HTERT RPE-1 (cell line): ENCODE data around the gene TGM2.

Experiments
- in situ Hi-C: fragments of 300-500 bp; cut with MboI; formaldehyde crosslinking; loops from 4 replicates; pipeline ENCODE4 v1.14.3; 2020; ENCODE audit warnings: low sequenced_read_pairs

TGM2 gene

DNA sequence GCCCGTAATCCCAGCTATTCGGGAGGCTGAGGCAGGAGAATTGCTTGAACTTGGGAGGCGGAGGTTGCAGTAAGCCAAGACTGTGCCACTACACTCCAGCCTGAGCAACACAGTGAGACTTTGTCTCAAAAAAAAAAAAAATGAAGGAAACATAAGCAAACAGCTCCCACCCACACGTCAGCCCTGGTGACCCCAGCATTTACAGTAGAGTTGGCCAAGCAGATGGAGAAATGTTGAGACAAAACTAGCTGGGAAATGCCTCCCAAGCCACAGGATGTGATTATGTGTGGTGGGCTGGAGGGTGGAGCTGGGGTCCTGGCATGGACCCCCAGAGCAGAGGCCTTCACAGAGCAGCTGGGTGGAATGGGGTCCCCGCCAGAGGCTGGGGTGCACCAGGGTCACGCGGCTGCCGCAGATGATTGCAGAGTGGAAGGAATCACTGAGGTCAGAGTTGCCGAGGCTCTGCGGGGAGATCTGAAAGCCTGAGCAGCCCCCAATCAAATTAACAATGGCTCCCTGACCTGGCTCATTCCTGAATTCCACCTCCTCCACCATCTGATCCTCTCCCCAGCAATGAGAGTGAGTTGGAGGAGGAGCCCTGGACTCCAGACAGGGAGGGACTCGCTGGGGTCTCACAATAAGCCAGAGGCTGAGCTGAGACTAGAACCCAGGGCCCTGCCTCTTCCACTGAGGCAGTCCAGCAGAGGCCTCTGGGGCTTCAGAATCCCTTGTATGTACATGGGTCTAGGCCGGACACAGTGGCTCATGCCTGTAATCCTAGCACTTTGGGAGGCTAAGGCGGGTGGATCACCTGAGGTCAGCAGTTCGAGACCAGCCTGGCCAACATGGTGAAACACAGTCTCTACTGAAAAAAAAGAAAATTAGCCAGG, 34.7 kb upstream of the TGM2 start:
- in situ Hi-C loops = no loop called here

DNA sequence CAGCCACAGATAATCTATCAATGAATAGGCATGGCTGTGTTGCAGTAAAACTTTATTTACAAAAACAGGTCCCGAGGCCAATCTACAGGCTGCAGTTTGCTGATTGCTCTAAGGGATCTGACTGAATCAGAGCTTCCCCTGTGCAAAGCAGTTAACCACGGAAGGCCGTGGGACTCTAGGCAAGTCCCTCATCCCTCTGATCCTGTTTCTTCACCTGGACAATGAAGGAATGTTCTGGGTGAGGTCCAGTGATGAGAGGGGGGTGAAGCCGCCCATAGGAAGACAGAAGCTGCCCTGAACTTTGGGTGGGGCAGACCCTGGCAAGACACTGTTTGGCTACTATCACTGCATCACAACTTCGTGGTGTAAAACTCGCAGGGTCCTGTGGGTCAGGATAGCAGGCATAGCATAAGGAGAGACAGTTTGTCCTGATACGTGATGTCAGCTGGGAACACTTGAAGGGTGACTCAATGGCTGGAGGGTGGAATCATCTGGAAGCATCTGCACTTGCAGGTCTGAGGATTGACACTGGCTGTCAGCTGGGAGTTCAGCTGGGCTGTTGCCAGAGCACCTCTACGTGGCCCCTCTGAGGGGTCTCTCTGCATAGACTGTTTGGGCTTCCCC, 33.3 kb upstream of the TGM2 start:
- in situ Hi-C loops = no loop called here

- in situ Hi-C loops = no loop called here
Observed at GRCh38 chr20:38197619-38198018, 32.5 kb upstream of the TGM2 start.

DNA sequence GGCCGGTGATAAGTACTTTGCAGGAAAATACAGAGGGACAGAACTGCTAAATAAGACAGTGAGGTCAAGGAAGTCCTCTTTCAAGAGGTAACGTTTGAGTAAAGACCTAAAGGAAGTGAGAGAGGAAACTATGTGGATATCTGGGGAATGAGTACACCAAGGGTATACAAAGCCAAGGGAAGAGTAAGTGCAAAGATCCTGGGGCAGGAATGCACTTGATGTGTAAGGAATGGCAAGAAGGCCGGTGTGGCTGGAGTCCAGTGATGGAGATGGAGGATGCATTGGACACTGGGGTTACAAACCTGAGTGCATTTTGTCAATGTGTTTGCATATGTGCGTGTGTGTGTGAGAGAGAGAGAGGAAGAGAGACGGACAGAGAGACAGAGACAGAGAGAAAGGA, 32.1 kb upstream of the TGM2 start:
- in situ Hi-C loops = no loop called here

- in situ Hi-C loops = no loop called here
Observed at GRCh38 chr20:38196592-38196991, 31.5 kb upstream of the TGM2 start.

GRCh38 chr20:38196076-38196475, 31.0 kb upstream of the TGM2 start:
- in situ Hi-C loops = no loop called here

DNA sequence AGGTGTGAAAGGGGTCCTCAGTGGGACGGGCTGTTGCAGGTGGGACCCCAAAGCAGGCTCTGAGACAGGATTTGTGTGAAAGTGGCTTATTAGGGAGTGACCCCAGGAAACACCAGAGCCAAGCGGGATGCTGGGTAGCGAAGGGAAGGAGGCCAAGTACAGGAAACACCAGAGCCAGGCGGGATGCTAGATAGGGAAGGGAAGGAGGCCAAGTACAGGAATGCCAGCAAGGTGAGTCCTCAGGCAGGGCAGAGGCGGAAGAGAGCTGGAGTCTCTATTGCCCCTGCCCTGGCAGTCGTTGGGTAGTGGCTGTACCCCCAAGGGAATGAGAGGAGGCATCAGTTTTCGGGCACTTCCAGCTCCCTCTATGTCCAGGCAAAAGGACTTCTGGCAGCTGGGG, 30.5 kb upstream of the TGM2 start:
- in situ Hi-C loops = no loop called here

DNA sequence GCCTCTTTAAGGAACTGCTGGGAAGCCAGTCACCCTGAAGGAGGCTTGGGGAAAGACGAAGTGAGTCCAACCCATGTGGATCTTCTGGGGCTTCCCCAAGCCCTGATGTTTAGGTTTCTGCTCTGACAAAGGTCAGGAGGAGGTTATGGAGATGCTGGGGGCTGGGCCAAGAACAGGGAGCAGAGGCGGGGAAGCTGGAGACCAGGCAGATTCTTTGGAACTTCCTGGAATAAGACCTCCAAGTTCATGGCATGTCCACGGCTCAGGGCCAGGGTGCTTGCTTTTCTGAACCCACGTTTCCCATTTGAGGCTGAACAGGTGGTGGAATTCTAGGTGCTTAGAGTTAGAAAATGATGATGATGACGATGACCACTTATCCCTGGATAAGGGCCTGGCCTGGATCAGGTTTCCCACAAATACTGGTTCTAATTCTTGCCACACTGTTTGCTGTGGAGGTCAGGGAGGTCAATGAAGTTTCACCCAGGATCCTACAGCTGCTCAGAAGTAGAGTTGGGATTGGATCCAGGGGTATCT, 30.0 kb upstream of the TGM2 start:
- in situ Hi-C loops = no loop called here

- in situ Hi-C loops = no loop called here
Observed at GRCh38 chr20:38193586-38194105, 28.6 kb upstream of the TGM2 start.

- in situ Hi-C loops = no loop called here
Observed at GRCh38 chr20:38192323-38192885, 27.3 kb upstream of the TGM2 start.

DNA sequence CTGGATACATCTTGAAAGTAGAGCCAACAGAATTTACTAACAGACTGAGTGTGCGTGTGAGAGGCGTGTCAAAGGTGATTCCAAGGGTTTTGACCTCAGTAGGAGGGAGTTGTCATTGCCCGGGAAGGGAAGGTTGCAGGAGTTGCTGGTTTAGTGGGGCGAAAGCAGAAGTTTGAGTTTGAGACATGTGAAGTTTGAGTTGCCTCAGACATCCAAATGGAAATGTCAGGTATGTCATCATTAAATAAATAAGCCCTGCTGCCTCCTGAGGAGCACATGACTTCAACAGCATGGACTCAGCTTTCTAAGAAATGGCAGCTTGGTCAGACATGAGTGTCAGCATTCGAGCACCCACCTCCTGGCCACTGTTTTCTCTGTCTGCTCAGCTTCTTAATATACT, 26.6 kb upstream of the TGM2 start:
- in situ Hi-C loops = no loop called here

GRCh38 chr20:38190936-38191371, 25.9 kb upstream of the TGM2 start:
- in situ Hi-C loops = no loop called here

GRCh38 chr20:38190166-38190565, 25.1 kb upstream of the TGM2 start:
- in situ Hi-C loops = no loop called here

DNA sequence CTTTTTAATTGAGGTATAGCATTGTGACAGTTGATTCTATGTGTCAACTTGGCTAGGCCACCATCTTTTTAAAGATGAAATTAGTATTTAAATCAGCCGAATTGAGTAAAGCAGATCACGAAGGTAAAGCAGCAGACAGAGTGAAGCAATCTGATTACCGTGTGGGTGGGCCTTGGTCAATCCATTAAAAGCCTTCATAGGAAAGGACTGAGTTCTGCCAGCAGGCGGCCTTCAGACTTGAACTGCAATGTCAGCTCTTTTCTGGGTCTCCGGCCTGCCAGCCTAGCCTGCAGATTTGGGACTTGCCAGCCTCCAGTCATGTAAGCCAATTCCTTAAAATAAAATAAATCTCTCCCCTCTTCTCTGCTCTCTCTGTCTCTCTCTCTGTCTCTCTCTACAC, 22.4 kb upstream of the TGM2 start:
- in situ Hi-C loops = no loop called here

GRCh38 chr20:38186788-38187221, 21.7 kb upstream of the TGM2 start:
- in situ Hi-C loops = no loop called here

GRCh38 chr20:38184101-38184500, 19.0 kb upstream of the TGM2 start:
- in situ Hi-C loops = no loop called here

- in situ Hi-C loops = no loop called here
Observed at GRCh38 chr20:38181971-38182370, 16.9 kb upstream of the TGM2 start.

DNA sequence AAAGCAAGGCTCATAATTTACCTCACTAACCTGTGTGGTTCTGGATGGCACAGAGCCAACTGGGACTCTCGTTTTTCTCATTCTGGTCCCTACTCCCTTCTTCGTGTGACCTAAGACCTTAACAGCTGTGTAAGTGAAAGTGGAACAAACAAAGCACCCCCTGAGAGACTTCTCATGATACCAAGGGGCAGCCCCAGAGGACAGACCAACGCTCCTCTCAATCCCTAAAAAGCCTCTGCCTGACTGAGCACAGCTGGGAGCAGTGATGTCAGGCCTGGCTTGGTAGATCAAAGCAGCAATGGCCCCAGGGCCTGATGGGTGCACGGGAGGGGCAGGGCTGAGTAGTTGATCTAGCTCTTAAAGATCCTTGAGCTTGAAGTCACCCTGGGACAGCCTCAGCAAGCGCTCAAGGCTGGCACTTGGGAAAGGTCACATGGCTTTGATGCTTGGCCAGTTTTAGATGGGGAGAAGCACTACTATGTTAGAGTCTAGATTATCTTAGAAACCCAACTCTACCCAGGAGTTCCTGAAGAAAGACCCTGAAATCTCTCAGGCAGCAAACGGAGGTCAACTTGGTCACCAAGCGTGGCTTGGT, 16.2 kb upstream of the TGM2 start:
- in situ Hi-C loops = no loop called here

DNA sequence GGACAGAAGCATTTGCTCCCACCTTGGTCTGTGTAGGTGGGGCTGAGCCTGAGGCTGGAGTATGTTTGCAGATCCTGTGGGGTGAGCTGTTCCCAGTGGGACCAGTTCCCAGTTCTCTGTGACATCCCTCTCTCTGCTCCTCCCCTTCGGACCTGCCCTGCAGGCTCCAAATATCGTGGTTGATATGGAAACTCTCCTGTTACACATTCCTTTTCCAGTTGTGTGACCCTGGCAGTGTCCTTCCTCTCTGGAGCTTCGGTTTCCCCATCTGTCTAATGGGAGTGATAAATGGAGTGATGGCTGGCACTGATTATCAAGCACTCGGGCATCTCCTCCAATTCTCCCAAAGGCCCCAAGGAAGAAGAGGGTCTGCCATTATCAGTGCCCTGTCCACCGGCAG, 15.7 kb upstream of the TGM2 start:
- in situ Hi-C loops = no loop called here

DNA sequence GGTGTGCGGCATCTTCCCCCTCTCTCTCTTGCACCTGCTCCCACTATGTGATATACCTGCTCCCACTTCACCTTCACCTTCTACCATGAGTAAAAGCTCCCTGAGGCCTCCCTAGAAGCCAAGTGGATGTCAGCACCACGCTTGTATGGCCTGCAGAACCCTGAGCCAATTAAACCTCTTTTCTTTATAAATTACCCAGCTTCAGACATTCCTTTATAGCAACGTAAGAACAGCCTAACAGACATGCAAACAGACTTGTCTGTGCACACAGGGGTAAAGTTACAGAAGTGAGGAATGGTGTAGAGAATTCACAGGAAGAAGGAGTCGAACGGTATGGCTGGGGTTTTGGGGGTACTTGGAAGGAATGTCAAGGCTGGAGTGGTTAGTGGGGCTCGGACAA, 14.8 kb upstream of the TGM2 start:
- in situ Hi-C loops = no loop called here

DNA sequence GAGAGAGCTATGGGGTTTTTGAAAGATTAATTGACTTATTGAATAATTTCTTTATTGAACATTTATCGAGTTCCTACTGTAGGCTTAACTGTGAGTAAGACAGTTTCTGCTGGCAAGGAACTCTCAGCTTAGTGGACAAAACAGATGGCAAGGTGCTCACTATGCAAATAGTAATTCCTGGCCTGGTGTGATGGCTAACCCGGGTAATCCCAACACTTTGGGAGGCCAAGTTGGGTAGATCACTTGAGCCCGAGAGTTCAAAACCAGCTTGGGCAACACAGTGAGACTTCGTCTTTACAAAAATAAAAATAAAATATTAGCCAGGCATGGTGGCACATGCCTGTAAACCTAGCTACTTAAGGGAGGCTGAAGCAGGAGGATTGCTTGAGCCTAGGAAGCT, 13.5 kb upstream of the TGM2 start:
- in situ Hi-C loops = no loop called here
